Heart left ventricle (tissue), 16 donors: ENCODE results near the gene HOXA9. TPM values are rescaled to one million over a fixed set of nuclear protein-coding genes. Genes with fewer than 3 reads are reported as not detected.
A peak's percentile ranks its signal among the peaks of the same experiment; 100 is the strongest.

Source experiments
- ATAC-seq, 4 donors: fragments of 200-7000 bp; cut with Tn5 transposase; one replicate each; pipeline ENCODE4 v1.9.1; 2020 to 2022; ENCODE audit warnings: moderate library complexity in 4 of 4, mild to moderate bottlenecking in 3 of 4, moderate number of reproducible peaks in 1 of 4
- DNase-seq, 5 donors: peaks; one replicate each; pipeline ENCODE4 v3.0.0-alpha.2; 2020
- H3K27ac ChIP-seq, 12 donors: fragments of 200-600 bp; sonication (generic) in 4 of 12; one replicate each; pipeline versions ENCODE4 v1.5.0 to v1.8.0; 2016 to 2022; ENCODE audit warnings: mild to moderate bottlenecking in 2 of 12
- H3K27me3 ChIP-seq, 9 donors: fragments of 200-600 bp; sonication (generic) in 2 of 9; one replicate each; pipeline versions ENCODE4 v1.5.1 to v1.8.0; 2016 to 2022; ENCODE audit warnings: mild to moderate bottlenecking in 3 of 9
- H3K36me3 ChIP-seq, 9 donors: fragments of 200-600 bp; sonication (generic) in 2 of 9; one replicate each; pipeline versions ENCODE4 v1.5.0 to v1.8.0; 2018 to 2022; ENCODE audit warnings: mild to moderate bottlenecking in 2 of 9
- H3K4me1 ChIP-seq, 12 donors: fragments of 200-600 bp; sonication (generic) in 4 of 12; one replicate each; pipeline versions ENCODE4 v1.5.0 to v1.8.0; 2016 to 2022; ENCODE audit warnings: mild to moderate bottlenecking in 3 of 12
- H3K4me3 ChIP-seq, 12 donors: fragments of 200-600 bp; sonication (generic) in 4 of 12; one replicate each; pipeline versions ENCODE4 v1.5.0 to v1.8.0; 2017 to 2022; ENCODE audit warnings: mild to moderate bottlenecking in 9 of 12, moderate library complexity in 4 of 12
- H3K9me3 ChIP-seq, 12 donors: fragments of 200-600 bp; sonication (generic) in 4 of 12; one replicate each; pipeline versions ENCODE4 v1.5.0 to v1.8.0; 2016 to 2022; ENCODE audit warnings: mild to moderate bottlenecking in 1 of 12
- POLR2A ChIP-seq, 2 donors: fragments of 450-650 bp; IDR thresholded peaks; one replicate each; pipeline ENCODE4 v1.6.1; 2017; ENCODE audit warnings: antibody characterized with exemption in 2 of 2, mild to moderate bottlenecking in 2 of 2, moderate library complexity in 2 of 2
- WGBS, 4 donors: extraction: QIAGEN DNeasy Blood & Tissue Kit in 2 of 4; methylation state at CpG; one replicate each; pipeline versions ENCODE4 v1.1.5 to v1.1.7; 2013 to 2018; 5-methylcytosine and 5-hydroxymethylcytosine counted together
- intact Hi-C, 10 donors: fragments of 100-400 bp; cut with DNase I; formaldehyde crosslinking; loops; one replicate each; pipeline versions ENCODE4 v1.11.1 to v1.14.2; 2022
- polyA plus RNA-seq, 2 donors: library from polyadenylated mRNA; stranded (reverse); fragments of 200-250 nt; gene quantifications; one replicate each; pipeline ENCODE4 v1.2.3, GENCODE V29; 2013
- total RNA-seq, 9 donors: library from RNA; depleted of rRNA in 2 of 9; stranded (reverse); fragments of >200 nt in 2 of 9; fragmentation: NEBNext Ultra II Directional in 3 of 9; extraction: Animal tissue kit (Norgen Biotek cat#: 25700) in 3 of 9; gene quantifications; one replicate each; pipeline versions ENCODE4 v1.1.0 to v1.2.4, GENCODE V29; 2016 to 2023
- TF ChIP-seq, protein P1 (sequence below), 12 donors: fragments of 200-600 bp; sonication (generic) in 4 of 12; IDR thresholded peaks; one replicate each; pipeline versions ENCODE4 v1.5.0 to v1.8.0; 2018 to 2022; ENCODE audit warnings: antibody characterized with exemption in 12 of 12, mild to moderate bottlenecking in 5 of 12
- donor health status: ischemic (EF 13 %, LVEDD 7.1; RV severe dilation, severe dysfunction).
- donor health status: healthy with polysubstance abuse.
- donor health status: DM: no; HTN: yes; CAD: no.
- donor health status: DM: no; HTN: no; CAD: no.
- donor health status: ischemic (EF 25% LVEDD 6.9; RV normal size, moderate dysfunction).
- donor health status: ischemic (EF 25% LVEDD 5.7; RV mildly dilated, moderate dysfunction).
- donor health status: healthy.
- donor health status: DM: yes; HTN: yes; CAD: no.
- donor health status: ischemic (EF 35%, LVEDD 5.7; RV mildly dilated, moderate dysfunction).
- donor health status: nonischemic (EF 11% LVEDD 7.7; RV severe dilation, severe dysfunction).
- donor health status: DM: yes; HTN: yes; CAD: no.
- donor health status: PGD.
- donor health status: ischemic (EF 29% LVEDD 5.4; RV normal size, mild dysfunction).
- donor health status: nonischemic (EF 23%, LVEDD 6.1; RV moderate dilation, normal function).

Gene HOXA9
- total and polyA plus RNA-seq, 11 donors, result 0.29 TPM; not detected in 10

DNA sequence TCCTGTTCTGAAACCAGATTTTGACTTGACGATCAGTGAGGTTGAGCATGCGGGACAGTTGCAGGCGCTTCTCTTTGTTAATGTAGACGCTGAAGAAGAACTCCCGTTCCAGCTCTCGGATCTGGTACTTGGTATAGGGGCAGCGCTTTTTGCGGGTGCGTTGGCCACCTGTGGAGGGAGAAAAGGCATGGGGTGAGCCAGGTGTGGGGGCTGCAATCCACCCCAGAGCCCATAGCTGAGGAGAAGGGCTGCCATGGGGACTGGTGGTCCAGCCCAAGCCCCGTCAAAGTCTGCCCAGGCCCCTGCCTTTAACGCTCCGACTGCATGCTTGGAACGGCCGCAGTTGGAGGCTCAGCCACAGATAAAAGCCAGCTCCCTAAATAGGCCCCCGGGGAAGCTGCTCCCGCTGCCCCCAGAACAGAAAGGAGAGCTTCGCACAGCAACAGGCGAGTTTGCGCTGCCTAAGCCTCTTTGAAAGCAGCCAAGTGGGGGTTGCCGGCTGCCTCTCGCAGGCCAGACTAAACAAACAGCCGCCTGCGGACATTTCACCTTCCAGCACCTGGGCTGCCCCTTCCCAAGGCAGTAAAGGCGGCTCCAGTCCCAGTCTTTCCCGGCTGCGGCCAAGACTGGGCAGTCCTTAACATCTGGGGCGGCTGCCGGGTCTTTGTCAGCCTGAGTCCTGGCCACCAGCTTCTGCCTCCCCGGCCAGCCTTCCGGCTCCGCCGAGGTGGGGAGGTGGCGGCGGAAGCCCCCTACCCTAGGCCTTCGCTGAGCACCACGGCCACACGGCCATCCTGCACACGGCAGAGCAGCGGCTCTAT, 17.7 kb upstream of the HOXA9 start:
- no peaks in the 10 kb centered on the region for H3K36me3 ChIP-seq
- H3K27ac ChIP-seq, result peak overlapping the region in 1 of 12 donors; percentile 91
- peak overlapping the region in 1 of 12 donors; percentile 19 for H3K4me3 ChIP-seq
- intact Hi-C loops, result no loop called here
- no peaks in the 10 kb centered on the region for H3K9me3 ChIP-seq
- ATAC-seq, result no peak
- WGBS, 4 donors, result 6 to 10% (median 7%) methylated on average over 24 to 39 of the region's 39 CpGs
- TF ChIP-seq, protein P1, sequence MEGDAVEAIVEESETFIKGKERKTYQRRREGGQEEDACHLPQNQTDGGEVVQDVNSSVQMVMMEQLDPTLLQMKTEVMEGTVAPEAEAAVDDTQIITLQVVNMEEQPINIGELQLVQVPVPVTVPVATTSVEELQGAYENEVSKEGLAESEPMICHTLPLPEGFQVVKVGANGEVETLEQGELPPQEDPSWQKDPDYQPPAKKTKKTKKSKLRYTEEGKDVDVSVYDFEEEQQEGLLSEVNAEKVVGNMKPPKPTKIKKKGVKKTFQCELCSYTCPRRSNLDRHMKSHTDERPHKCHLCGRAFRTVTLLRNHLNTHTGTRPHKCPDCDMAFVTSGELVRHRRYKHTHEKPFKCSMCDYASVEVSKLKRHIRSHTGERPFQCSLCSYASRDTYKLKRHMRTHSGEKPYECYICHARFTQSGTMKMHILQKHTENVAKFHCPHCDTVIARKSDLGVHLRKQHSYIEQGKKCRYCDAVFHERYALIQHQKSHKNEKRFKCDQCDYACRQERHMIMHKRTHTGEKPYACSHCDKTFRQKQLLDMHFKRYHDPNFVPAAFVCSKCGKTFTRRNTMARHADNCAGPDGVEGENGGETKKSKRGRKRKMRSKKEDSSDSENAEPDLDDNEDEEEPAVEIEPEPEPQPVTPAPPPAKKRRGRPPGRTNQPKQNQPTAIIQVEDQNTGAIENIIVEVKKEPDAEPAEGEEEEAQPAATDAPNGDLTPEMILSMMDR (IDR thresholded peaks at IDR 0.05), result no peak
- TF ChIP-seq POLR2A (IDR thresholded peaks at IDR 0.05), result no peak
- H3K27me3 ChIP-seq, result peaks cover 84 to 100% (median 100%) of the 10 kb centered on the region in 9 donors
- DNase-seq, result peak in 1 of 5 donors; percentile 48
- peaks cover under 1 to 48% (median 29%) of the 10 kb centered on the region in 12 donors for H3K4me1 ChIP-seq

DNA sequence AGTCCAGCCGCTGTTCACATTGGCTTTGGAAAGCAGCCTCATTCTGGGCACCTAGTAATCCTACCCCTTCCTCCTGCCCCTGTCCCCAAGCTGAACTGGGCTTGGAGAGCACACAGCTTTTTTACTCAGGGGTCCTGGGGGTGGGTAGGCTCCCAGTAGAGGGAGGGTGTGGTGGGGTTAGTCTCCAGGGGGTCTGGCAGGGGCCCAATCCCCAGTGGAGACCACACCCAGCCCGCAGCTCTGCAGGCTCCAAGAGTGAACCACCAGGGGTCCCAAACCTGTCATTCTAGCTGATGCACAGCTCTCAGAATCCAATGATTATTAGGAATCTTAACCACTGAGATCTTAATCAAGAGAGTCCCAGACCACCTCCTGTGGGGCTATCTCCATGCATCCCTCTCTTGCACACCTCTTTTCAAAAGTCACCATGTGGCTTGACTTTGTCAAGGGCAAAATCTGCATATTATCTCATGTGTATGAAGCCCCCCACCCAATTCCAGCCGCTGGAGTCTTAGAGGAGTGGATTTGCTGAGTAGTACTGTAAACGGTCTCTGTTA, 17.0 kb upstream of the HOXA9 start:
- 19 to 25% (median 22%) methylated on average over 3 to 4 of the region's 4 CpGs for WGBS, 4 donors
- H3K27ac ChIP-seq, result peak overlapping the region in 1 of 12 donors; percentile 91
- peaks cover 85 to 100% (median 100%) of the 10 kb centered on the region in 9 donors for H3K27me3 ChIP-seq
- no peak for TF ChIP-seq POLR2A (IDR thresholded peaks at IDR 0.05)
- TF ChIP-seq, protein P1 (IDR thresholded peaks at IDR 0.05), result no peak
- H3K9me3 ChIP-seq, result no peaks in the 10 kb centered on the region
- ATAC-seq, result no peak
- peaks cover 0 to 41% (median 26%) of the 10 kb centered on the region in 12 donors for H3K4me1 ChIP-seq
- no peaks in the 10 kb centered on the region for H3K36me3 ChIP-seq
- intact Hi-C loops, result no loop called here
- no peak overlapping the region for H3K4me3 ChIP-seq
- no peak for DNase-seq

DNA sequence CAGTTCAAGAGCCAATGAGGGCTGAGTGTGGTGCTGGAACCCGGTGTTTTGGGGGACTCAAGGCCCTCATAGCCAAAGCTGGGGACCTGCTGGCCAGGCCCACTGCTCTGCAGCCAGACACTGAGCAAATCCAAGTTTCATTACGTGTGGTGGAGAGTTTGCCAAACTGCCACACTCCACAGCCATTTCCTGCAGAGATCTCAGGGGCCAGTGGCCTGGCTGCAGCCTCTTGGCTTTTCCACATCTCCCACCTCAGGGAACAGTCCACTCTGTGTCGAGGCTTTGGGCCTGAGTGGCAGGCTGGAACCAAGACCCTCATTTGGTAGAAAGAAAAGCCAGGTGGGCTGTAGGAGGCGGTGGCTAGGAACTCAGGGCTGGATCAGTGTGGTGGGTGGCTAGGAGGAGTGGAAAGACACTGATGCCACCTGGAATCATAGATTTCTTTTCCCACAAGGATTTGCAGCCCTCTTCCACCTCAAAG, 16.5 kb upstream of the HOXA9 start:
- H3K9me3 ChIP-seq, result no peaks in the 10 kb centered on the region
- intact Hi-C loops, result no loop called here
- peaks cover 0 to 40% (median 26%) of the 10 kb centered on the region in 12 donors for H3K4me1 ChIP-seq
- DNase-seq, result no peak
- 37 to 57% (median 44%) methylated on average over 3 to 4 of the region's 4 CpGs for WGBS, 4 donors
- H3K27ac ChIP-seq, result peak overlapping the region in 1 of 12 donors; percentile 91
- no peaks in the 10 kb centered on the region for H3K36me3 ChIP-seq
- no peak for ATAC-seq
- H3K27me3 ChIP-seq, result peaks cover 85 to 100% (median 100%) of the 10 kb centered on the region in 9 donors
- H3K4me3 ChIP-seq, result no peak overlapping the region
- no peak for TF ChIP-seq POLR2A (IDR thresholded peaks at IDR 0.05)
- TF ChIP-seq, protein P1 (IDR thresholded peaks at IDR 0.05), result no peak
